GM18870 (cell line): Measurements from ENCODE around the gene PDSS2.
"Not testable (repeated sequence)": the region's sequence is repeated elsewhere in the genome, so short reads cannot be mapped to it uniquely, and the experiment has no call there.

Source experiments
- ATAC-seq: cut with Tn5 transposase; IDR thresholded peaks from one replicate; pipeline ENCODE4 v1.9.1; 2021; ENCODE audit warnings: moderate library complexity; ENCODE audit not compliant: unreplicated experiment

The PDSS2 gene

DNA sequence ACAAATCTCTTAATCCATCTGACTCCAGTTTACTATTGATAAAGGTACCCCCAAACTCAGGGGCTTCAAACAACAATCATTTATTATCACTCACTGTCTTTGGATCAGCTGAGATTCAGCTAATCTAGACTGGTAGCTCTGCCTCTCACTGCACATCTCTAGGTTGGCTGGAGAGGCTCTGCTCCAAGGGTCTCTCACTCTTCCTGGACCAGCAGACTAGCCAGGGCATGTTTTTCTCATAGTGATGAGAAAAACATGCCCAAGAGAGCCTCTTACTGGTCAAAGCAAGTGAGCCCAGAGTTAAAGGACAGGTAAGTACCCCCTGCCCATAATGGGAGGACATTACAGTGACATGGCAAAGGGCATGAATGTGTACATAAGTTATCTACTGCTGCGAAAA is 228.9 kb downstream of the PDSS2 start:
- ATAC-seq: no peak

GRCh38 chr6:107230024-107230423 is 229.3 kb downstream of the PDSS2 start:
- no peak for ATAC-seq

DNA sequence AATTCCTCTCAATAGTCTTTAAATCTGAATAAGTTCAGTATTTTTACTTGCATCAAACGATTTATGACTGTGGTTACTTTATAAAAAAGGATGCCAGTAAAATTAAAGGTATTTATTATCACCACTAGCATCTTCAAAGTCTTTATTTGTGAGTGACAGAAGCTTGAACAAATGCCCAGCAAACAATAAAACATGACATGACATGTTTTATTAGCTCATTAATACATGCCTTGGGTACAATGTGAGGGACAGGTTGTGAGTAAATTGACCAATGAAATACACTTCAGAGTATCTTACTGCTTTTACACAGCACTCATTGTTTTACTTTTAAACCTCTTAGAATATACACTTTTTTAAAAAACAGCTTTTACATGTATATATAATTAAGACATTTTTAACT is 230.6 kb downstream of the PDSS2 start:
- no peak for ATAC-seq

- ATAC-seq: no peak
Measured at GRCh38 chr6:107221519-107221918, 237.8 kb downstream of the PDSS2 start.

GRCh38 chr6:107219851-107220250 is 239.5 kb downstream of the PDSS2 start:
- ATAC-seq: no peak

GRCh38 chr6:107218142-107218541 is 241.2 kb downstream of the PDSS2 start:
- no peak for ATAC-seq

DNA sequence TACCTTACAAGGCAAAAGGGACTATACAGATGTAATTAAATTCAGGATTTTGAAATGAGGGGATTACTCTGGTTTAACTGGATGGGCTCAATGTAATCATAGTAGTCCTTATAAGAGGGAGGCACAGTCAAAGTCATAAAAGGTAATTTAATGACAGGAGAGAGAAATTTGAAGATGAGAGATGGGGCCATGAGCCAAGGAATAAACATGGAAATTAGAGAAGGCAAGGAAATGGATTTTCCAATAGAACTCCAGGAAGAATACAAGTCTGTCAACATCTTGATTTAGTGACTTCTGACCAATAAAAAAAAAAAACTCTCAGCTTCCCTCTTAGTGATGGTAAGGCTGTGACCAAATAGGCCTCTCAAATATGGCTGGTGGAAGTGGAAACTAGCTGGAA is 242.1 kb downstream of the PDSS2 start:
- no peak for ATAC-seq

- ATAC-seq: no peak
Measured at GRCh38 chr6:107216197-107216933, 243.0 kb downstream of the PDSS2 start.

DNA sequence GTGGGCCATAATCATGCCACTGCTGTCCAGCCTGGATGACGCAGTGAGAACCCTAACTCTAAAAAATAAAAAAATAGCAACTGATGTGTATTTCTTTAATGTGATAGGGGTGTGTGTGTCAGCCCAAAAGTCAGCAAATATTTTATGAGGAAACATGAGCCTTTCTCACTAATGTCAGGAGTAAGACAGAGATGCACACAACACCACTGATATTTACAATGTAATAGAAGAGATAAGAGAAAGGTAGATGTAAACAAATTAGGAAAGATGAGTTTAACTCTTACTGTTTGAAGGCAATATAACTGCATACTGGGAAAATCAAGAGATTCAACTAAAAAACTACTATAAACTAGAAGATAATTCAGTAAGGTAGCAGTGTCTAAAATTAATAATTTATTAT is 244.0 kb downstream of the PDSS2 start:
- ATAC-seq: no peak

GRCh38 chr6:107214655-107215054 is 244.7 kb downstream of the PDSS2 start:
- ATAC-seq: no peak

DNA sequence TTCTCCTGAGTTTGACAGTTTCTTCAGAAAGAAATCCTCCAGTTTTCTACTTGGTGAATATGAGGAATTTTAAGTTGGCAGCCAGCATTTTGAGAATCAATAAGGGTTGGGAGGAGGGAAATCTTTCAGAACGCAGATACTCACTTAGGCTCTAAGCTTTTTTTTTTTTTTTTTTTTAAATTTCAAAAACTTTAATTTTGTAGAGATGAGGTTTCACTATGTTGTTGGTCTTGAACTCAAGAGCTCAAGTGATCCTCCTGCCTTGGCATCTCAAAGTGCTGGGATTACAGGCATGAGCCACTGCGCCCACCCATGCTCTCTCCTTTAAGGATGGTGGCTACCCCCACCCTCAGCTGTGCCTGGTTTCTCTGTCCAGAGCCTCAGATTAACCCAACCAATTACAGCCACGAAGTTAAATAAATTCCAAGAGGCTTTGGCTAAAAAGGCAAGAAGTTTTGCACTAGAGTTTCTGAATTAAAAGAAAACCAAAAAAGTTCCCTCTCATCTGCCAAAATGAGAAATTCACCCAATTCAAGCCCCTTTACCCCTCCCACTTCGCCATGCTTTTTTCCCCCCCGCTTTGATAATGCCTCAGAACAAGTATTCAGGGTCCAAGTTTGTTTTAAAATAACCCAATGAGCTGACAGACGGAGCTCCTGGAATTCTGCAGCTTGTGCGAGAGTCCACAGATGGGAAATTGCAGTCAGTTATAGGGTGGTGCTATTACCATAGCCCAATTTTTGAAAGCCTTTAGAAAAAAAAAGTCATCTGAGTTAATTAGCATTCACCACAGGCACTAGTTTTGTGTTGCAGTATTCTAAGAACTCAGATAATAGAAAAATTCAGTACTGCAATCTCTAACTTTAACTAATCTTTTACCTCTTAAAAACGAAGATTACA is 249.7 kb downstream of the PDSS2 start:
- no peak for ATAC-seq

GRCh38 chr6:107207251-107207873 is 252.0 kb downstream of the PDSS2 start:
- ATAC-seq: no peak

DNA sequence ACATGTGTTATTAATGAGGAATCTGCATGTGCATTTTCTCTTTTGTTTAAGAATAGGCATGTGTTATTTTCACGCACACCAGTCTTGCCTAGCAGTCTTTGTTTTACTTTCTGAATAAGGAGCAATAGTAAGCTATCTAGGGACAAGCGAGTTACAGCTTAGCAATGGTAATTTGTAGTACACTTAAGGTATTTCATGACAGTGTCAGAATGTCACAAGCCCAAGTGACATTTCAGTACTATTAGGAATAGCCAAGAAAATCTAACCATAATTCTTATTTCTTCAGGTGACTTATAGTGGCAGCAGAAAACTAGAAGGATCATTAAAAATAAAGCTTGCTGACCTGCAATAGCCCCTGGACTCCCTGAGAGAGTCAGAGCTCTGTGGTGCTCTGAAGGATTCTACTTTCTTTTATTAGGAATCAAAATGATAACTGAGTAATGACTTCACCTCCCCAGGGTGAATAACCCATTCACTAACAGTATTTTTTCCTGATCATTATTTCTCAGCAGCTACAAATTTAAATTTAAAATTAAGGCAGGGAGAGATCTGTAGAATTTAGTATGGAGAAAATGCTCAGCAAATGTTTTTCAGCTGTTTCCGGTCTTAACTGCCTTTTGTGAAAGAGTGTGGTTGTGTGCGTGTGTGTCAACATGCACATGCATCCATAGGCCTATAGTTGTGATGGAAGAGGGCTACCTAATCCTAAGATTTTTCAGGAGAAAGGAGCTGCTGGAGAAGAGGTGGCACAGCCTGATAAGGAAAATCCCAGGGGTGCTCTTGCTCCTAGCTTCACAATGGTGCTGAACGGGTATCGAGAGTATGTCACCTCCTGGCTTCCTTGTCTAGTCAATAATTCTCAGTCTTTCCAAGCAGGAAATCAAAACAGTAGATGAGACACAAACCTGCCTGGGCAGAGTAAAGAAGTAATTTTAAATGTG is 254.0 kb downstream of the PDSS2 start:
- ATAC-seq: no peak

DNA sequence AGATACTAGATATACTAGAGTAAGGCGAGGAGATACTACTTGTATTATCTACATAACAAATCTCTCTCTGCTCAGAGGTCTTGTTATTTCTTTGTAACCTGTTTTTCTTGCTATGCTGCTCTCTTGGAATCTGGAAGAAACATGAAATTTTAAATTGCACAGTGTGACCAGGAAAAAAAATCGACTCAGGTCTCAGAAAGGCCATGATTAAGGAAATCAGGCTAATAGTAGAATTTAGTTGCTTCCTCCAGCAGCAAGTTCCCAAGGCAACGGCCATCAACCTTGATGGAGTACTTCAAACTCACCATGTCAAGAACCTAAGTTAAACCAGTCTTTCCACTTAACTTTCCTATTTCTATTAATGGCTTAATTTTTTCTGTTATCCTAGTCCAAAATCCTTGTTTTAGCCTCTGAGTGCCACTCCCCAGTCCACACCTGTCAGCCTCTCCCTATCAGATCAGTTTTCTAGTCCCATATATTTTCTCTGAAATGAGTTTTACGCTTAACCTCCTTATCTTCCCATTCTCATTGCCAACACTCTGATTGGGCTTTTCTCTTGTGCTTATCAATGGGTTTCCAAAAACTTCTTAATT is 256.4 kb downstream of the PDSS2 start:
- no peak for ATAC-seq

DNA sequence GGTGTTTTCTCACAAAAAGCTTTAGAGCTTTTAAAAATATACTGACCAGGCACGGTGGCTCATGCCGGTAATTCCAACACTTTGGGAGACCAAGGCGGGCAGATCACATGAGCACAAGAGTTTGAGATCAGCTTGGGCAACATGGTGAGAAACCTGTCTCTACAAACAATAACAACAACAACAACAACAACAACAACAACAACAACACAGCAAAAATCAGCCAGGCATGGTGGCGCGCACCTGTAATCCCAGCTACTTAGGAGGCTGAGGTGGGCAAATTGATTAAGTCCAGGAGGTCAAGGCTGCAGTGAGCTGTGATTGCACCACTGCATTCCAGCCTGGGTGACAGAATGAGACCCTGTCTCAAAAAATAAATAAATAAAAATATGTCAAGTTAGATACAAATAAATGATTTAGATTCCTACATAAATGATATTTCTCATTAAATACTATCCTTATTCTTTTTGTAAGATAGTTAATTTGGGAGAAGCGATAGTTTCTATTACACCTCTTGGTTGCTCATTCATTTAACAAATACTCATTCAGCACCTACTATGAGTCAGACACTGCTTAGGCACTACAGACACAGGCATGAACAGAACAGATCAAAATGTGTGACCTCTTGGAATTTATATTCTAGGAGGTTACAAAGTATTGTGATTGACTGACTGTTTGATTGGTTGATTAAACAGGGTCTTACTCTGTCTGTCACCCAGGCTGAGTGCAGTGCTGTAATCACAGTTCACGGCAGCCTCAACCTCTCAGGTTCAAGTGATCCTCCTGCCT is 260.5 kb downstream of the PDSS2 start:
- ATAC-seq: no peak

- no peak for ATAC-seq
Measured at GRCh38 chr6:107196152-107196551, 263.2 kb downstream of the PDSS2 start.

DNA sequence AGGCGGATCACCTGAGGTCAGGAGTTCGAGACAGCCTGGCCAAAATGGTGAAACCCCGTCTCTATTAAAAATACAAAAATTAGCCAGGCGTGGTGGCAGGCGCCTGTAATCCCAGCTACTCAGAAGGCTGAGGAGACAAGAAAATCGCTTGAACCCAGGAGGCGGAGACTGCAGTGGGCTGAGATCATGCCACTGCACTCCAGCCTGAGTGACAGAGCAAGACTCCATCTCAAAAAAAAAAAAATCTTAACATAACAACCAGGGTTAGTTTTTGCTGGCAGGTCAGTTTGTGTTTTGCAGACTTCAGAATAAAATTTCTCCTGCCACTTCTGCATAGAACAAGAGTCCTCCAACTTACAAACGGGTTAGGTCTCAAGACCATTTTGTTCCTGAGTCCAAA is 264.6 kb downstream of the PDSS2 start:
- not testable (repeated sequence) for ATAC-seq

DNA sequence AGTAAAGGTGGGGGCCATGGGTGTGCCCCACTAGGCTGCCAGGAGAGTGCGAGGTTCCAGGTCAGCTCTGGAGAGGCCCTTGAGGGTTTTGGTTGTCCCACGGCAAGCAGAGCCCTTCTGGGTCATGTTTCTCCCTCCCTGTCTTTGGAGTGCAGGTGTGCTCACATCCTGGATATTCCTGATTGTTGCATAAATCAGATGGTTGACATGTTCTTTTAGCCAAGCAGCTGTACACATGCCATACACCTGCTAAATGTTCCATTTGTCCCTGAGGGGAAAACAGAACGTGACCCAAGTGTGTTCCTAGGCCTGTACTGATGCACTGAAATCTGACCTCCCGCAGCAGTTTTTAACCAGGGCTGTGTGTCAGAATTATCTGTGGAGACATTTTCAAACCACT is 266.5 kb downstream of the PDSS2 start:
- no peak for ATAC-seq

GRCh38 chr6:107187630-107188029 is 271.7 kb downstream of the PDSS2 start:
- no peak for ATAC-seq
